Common myeloid progenitor, CD34-positive (primary cell): ENCODE results near the gene FXYD7.
"Not testable (repeated sequence)": the region's sequence is repeated elsewhere in the genome, so short reads cannot be mapped to it uniquely, and the experiment has no call there.

Experiments used
- CTCF ChIA-PET: fragments of 350-600 bp; sonication (Branson Sonifier 250); formaldehyde crosslinking; loops from one replicate; lab custom pipeline; 2021; ENCODE audit warnings: antibody characterized with exemption; lab: Charles Lee
- POLR2A ChIA-PET: fragments of 350-600 bp; sonication (Branson Sonifier 250); formaldehyde crosslinking; loops from one replicate; lab custom pipeline; 2021; ENCODE audit warnings: antibody characterized with exemption; lab: Charles Lee
- DNase-seq, 3 donors: peaks; one replicate each; pipeline versions ENCODE4 v3.0.0 to v3.0.0-alpha.2; 2013
- H3K27ac ChIP-seq, 2 experiments: 1 replicate in 1 of 2; 2 replicates in 1 of 2; pipeline ENCODE4 v1.7.0; 2013; ENCODE audit warnings: inconsistent platforms in 2 of 2, low read length in 2 of 2, mild to moderate bottlenecking in 2 of 2, low read depth in 1 of 2, moderate library complexity in 1 of 2; ENCODE audit not compliant: severe bottlenecking in 2 of 2, insufficient read depth in 1 of 2, poor library complexity in 1 of 2
- H3K27me3 ChIP-seq, 5 experiments: replicated peaks in 2 of 5; 1 replicate in 3 of 5; 2 replicates in 2 of 5; pipeline versions ENCODE4 v1.6.1 to v1.7.0; 2013; ENCODE audit warnings: low read length in 4 of 5, mild to moderate bottlenecking in 2 of 5, moderate library complexity in 2 of 5, inconsistent platforms in 1 of 5; ENCODE audit not compliant: insufficient read depth in 5 of 5, control insufficient read depth in 4 of 5
- H3K36me3 ChIP-seq, 4 experiments: 1 replicate in 2 of 4; 2 replicates in 2 of 4; pipeline versions ENCODE4 v1.6.1 to v1.7.0; 2013; ENCODE audit warnings: low read length in 3 of 4, control low read depth in 1 of 4, mild to moderate bottlenecking in 1 of 4; ENCODE audit not compliant: control insufficient read depth in 4 of 4, insufficient read depth in 4 of 4
- H3K4me1 ChIP-seq, 4 experiments: 1 replicate in 3 of 4; 2 replicates in 1 of 4; pipeline versions ENCODE4 v1.6.1 to v1.7.1; 2013; ENCODE audit warnings: low read length in 3 of 4, mild to moderate bottlenecking in 3 of 4, control low read depth in 1 of 4, inconsistent platforms in 1 of 4, moderate library complexity in 1 of 4; ENCODE audit not compliant: control insufficient read depth in 4 of 4, insufficient read depth in 4 of 4; ENCODE audit errors: control extremely low read depth in 1 of 4
- H3K4me3 ChIP-seq, 7 experiments: 1 replicate in 4 of 7; 2 replicates in 3 of 7; pipeline versions ENCODE4 v1.5.1 to v1.7.0; 2013; ENCODE audit warnings: mild to moderate bottlenecking in 7 of 7, low read length in 6 of 7, moderate library complexity in 6 of 7, inconsistent platforms in 2 of 7, low read depth in 2 of 7, control low read depth in 1 of 7; ENCODE audit not compliant: insufficient read depth in 4 of 7, control insufficient read depth in 1 of 7; ENCODE audit errors: extremely low read depth in 1 of 7
- H3K9me3 ChIP-seq, 5 experiments: 1 replicate in 4 of 5; 2 replicates in 1 of 5; pipeline versions ENCODE4 v1.6.1 to v1.7.1; 2013; ENCODE audit warnings: low read length in 4 of 5, mild to moderate bottlenecking in 2 of 5, inconsistent platforms in 1 of 5, low read depth in 1 of 5, moderate library complexity in 1 of 5; ENCODE audit not compliant: control insufficient read depth in 4 of 5, insufficient read depth in 2 of 5; ENCODE audit errors: control extremely low read depth in 1 of 5
- WGBS: methylation state at CpG from one replicate; pipeline ENCODE4 v1.1.5; 2013; ENCODE audit not compliant: insufficient coverage; 5-methylcytosine and 5-hydroxymethylcytosine counted together

The FXYD7 gene

DNA sequence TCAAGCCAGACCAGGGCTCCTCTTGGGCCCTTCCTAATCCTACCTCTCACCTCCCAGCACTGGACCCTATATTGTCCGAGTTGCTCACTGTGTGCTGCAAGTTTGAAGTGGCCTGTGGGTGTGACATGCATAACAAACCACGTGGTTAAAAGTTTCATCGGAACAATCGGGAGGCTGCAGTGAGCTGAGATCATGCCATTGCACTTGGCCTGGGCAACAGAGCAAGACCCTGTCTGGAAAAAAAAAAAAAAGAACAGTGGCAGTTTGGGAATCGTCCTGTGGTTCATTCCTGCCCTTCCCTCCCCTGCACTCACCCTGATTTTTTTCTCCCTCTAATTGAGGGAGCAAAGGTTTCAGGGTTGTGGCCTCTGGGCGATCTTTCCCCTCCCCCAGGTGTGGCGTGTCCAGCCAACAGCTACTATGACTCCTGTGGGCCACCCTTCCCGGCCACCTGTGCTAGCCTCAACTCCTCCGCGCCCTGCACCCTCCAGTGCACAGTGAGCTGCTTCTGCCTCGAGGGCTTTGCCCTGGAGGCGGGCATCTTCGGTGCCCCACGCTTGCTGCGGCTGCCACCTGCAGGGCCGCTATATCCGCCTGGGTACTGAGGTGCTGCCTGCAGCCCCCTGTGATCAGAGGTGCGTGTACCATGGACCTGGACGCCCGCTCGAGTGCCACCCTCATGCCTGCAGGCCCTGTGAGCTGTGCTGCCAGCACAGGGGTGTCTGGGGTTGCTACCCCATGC, 43.7 kb upstream of the FXYD7 start:
- Histone ChIP-seq H3K27ac (no peak overlapping the region), H3K4me3 (no peak overlapping the region), H3K9me3 (no peaks in the 10 kb centered on the region), H3K4me1 (no peaks in the 10 kb centered on the region), H3K27me3 (no peaks in the 10 kb centered on the region), H3K36me3 (no peaks in the 10 kb centered on the region)
- 94% methylated on average over 18 of the region's 21 CpGs for WGBS
- POLR2A ChIA-PET = no interaction called here
- CTCF ChIA-PET = interaction anchor here (1.3 to 3.2 kb wide), 5 partner anchors 9 to 37 kb away, joined by 3 to 14 read pairs (median 4); partner anchors contain the start of gene LGI4
- DNase-seq = no peak

DNA sequence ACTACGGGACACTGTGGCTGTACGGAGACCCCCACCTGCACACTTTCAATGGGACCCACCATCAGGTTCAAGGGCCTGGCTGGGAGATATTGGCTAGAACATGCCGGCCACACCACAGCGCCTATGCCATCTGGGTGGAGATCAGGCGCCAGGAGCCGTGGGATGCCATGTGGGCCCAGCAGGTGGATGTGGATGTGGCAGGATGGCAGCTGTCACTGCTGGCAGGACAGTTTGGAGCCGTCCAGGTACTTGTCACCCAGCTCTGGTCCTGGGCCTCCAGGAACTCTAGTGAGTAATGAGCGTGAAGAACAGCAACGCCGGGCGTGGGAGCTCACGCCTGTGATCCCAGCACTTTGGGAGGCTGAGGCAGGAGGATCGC, 43.2 kb upstream of the FXYD7 start:
- ChIA-PET CTCF (interaction anchor here (0.6 to 3.2 kb wide), 7 partner anchors 9 to 56 kb away, joined by 3 to 14 read pairs (median 4); partner anchors contain the start of gene LGI4), POLR2A (no interaction called here)
- 98% methylated on average over 12 of the region's 13 CpGs for WGBS
- Histone ChIP-seq H3K4me3 (no peak overlapping the region), H3K27me3 (no peaks in the 10 kb centered on the region), H3K4me1 (no peaks in the 10 kb centered on the region), H3K36me3 (no peaks in the 10 kb centered on the region), H3K27ac (no peak overlapping the region), H3K9me3 (no peaks in the 10 kb centered on the region)
- DNase-seq = no peak

DNA sequence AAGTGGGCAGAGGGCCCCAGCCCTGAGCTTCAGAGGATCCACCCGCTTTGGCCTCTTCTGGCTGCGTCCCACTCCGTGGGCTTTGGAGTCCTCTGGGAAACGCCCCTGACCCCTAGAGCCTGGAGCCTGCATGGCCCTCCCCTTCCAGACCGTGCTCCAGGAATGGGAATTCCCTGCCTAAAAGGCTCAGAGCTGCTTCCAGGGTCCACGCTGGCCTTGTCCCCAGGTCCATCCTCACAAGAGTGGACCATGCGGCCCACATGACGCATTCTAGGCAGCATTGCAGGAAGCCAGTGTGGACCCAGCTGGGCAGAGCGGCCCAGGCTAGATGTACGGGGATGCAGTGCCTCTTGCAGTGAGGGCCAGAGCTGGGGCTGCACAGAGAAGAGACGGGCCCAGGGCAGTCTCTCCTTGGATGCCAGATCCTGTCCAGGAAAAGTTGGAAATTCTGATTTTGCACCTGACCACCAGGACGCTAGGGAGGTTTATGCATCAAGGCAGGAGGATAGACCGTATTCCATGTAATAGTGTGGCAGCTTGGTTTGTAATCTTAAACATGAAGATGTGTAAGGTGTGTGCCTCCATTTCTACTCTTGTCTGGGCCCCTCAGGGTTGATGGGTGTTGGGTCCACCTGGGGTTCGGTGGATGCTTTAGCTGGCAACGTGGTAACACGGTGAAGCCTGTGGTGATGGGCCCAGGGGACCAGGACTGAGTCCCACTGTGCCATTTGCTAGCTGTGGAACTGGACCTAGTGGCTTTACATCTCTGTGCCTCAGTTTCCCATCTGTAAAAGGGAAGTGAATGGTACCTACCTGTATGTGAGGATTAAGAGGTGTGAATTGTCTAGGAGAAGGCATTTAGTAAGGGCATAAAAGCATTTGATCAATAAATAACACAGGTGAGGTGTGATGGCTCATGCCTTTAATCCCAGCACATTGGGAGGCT, 42.2 kb upstream of the FXYD7 start:
- DNase-seq = no peak
- H3K4me1 ChIP-seq = no peaks in the 10 kb centered on the region
- no peak overlapping the region for H3K27ac ChIP-seq
- H3K9me3 ChIP-seq = no peaks in the 10 kb centered on the region
- POLR2A ChIA-PET = no interaction called here
- 98% methylated on average over 13 of the region's 16 CpGs for WGBS
- no peak overlapping the region for H3K4me3 ChIP-seq
- H3K36me3 ChIP-seq = no peaks in the 10 kb centered on the region
- CTCF ChIA-PET = interaction anchor here (0.6 to 3.2 kb wide), 9 partner anchors 10 to 57 kb away, joined by 3 to 14 read pairs (median 4); partner anchors contain the start of gene LGI4
- no peaks in the 10 kb centered on the region for H3K27me3 ChIP-seq

DNA sequence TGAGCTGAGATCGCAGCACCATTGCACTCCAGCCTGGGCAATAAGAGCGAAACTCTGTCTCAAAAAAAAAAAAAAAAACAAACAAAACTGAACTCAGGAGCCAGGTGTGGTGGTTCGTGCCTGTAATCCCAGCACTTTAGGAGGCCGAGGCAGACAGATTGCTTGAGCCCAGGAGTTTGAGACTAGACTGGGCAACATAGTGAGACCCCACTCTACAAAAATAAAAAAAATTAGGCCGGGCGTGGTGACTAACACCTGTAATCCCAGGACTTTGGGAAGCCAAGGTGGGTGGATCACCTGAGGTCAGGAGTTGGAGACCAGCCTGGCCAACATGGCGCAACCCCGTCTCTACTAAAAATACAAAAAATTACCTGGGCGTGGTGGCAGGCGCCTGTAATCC, 41.1 kb upstream of the FXYD7 start:
- H3K4me3 ChIP-seq, H3K27ac ChIP-seq, H3K9me3 ChIP-seq, H3K36me3 ChIP-seq, H3K4me1 ChIP-seq, H3K27me3 ChIP-seq, DNase-seq: not testable (repeated sequence)
- 83% methylated on average over 2 of the region's 10 CpGs for whole genome bisulfite sequencing
- POLR2A ChIA-PET = interaction anchor here (0.6 kb wide), 1 partner anchor 8 kb away, joined by 4 read pairs; no protein-coding TSS in a partner anchor
- CTCF ChIA-PET = interaction anchor here (1.2 to 2.7 kb wide), 3 partner anchors 15 to 34 kb away, joined by 3 to 12 read pairs (median 4); partner anchors contain the start of gene LGI4

DNA sequence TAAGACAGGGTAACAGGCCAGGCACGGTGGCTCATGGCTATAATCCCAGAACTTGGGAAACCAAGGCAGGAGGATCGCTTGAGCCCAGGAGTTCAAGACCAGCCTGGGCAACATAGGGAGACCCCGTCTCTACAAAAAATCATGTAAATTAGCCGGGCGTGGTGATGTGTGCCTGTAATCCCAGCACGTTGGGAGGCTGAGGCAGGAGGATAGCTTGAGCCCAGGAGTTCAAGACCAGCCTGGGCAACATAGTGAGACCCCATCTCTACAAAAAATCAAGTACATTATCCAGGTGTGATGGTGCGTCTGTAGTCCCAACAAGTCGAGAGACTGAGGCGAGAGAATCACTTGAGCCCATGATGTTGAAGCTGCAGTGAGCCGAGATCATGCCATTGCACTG, 39.4 kb upstream of the FXYD7 start:
- H3K27me3 ChIP-seq, DNase-seq, H3K9me3 ChIP-seq, H3K4me3 ChIP-seq, POLR2A ChIA-PET, H3K36me3 ChIP-seq, H3K27ac ChIP-seq, H3K4me1 ChIP-seq: not testable (repeated sequence)
- CTCF ChIA-PET = interaction anchor here (1.7 kb wide), 1 partner anchor 32 kb away, joined by 4 read pairs; no protein-coding TSS in a partner anchor
- WGBS = 79% methylated on average over 10 of the region's 10 CpGs

DNA sequence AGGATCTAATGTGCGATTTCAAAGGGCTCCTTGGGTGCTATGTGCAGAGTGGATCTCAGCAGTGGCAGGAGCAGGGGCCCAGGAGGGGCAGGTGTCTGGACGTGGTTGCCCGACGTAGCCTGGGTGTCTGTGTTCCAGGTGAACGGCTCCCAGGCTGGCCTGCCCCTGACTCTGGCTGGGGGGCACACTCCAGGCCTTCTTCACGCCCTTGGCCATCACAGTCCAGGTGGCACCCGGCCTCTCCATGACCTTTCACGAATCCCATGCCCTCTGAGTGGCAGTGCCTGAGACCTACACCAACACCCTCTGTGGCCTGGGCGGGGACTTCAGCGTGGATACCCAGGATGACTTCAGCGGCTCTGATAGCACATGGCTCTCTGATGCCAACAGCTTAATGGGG, 38.7 kb upstream of the FXYD7 start:
- Histone ChIP-seq H3K4me1 (peaks cover 0 to under 1% (median 0%) of the 10 kb centered on the region in 4 experiments), H3K27ac (no peak overlapping the region), H3K4me3 (no peak overlapping the region), H3K36me3 (no peaks in the 10 kb centered on the region), H3K27me3 (no peaks in the 10 kb centered on the region), H3K9me3 (no peaks in the 10 kb centered on the region)
- DNase-seq = no peak
- POLR2A ChIA-PET = no interaction called here
- CTCF ChIA-PET = interaction anchor here (1.7 kb wide), 1 partner anchor 32 kb away, joined by 4 read pairs; no protein-coding TSS in a partner anchor
- WGBS = 95% methylated on average over 11 of the region's 11 CpGs
